DND-41 (cell line): ENCODE data around the gene EGFL7.

Experiments used
- CTCF ChIP-seq: IDR thresholded peaks from 2 replicates; pipeline ENCODE4 v1.5.1; 2012; ENCODE audit warnings: borderline replicate concordance, low read length, moderate library complexity, mild to moderate bottlenecking; ENCODE audit not compliant: poor library complexity, severe bottlenecking; ENCODE audit errors: extremely low read depth
- EZH2 ChIP-seq: IDR thresholded peaks from 3 replicates; pipeline ENCODE4 v1.6.1; 2012; ENCODE audit warnings: borderline replicate concordance, low read depth, mild to moderate bottlenecking, moderate library complexity, low read length, inconsistent platforms; ENCODE audit not compliant: severe bottlenecking

GRCh38 chr9:136628268-136628667 is 34.4 kb upstream of the EGFL7 start:
- TF ChIP-seq CTCF (no peak), EZH2 (no peak)
